ENCODE data around the gene DESI2.

Gene DESI2

GRCh38 chr1:244652623-244653438, at the start of gene DESI2:
TSS of gene DESI2 (plus strand) at chr1:244653126. CDS start at chr1:244653314, 188 bp downstream.
- TF ChIP-seq CTCF (IDR thresholded peaks at IDR 0.05; ENCODE audit: low read length, missing control alignments): peak; percentile 27
- peak within 1 kb of the TSS; percentile 77 for H3K4me3 ChIP-seq (replicated peaks; ENCODE audit: low read depth, low read length)
- DNase-seq (ENCODE audit: low read depth): peak; percentile 100

DNA sequence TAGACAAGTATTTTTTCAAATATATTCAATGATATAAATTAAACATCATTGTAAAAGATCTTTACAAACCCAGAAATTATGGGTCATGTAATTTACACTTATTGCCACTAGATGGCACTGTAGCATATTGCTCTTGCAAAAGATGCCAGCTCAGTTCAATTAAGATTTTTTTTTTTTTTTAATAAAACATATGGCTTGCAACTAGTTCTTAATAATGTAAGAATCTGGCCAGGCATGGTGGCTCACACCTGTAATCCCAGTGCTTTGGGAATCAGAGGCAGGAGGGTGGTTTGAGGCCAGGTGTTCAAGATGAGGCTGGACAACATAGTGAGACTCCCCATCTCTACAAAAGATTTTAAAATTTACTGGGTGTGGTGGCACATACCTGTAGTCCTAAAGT, 49.4 kb upstream of the DESI2 start:
- TF ChIP-seq CTCF (IDR thresholded peaks at IDR 0.05; ENCODE audit: low read length, missing control alignments): peak; percentile 67
- DNase-seq (ENCODE audit: low read depth): peak; percentile 60
- H3K4me3 ChIP-seq (replicated peaks; ENCODE audit: low read depth, low read length): no peak overlapping the region

- TF ChIP-seq CTCF (IDR thresholded peaks at IDR 0.05; ENCODE audit: low read length, missing control alignments): no peak
These were observed 47.0 kb upstream of the DESI2 start for GRCh38 chr1:244605835-244606370.

GRCh38 chr1:244614113-244614836, 38.7 kb upstream of the DESI2 start:
- DNase-seq (ENCODE audit: low read depth): peak; percentile 11
- TF ChIP-seq CTCF (IDR thresholded peaks at IDR 0.05; ENCODE audit: low read length, missing control alignments): no peak
- no peak overlapping the region for H3K4me3 ChIP-seq (replicated peaks; ENCODE audit: low read depth, low read length)

More at GRCh38 chr1:244605835-244606370, 47.0 kb upstream of the DESI2 start:
- H3K4me3 ChIP-seq (replicated peaks; ENCODE audit: low read depth, low read length): no peak overlapping the region
- DNase-seq (ENCODE audit: low read depth): no peak

DNA sequence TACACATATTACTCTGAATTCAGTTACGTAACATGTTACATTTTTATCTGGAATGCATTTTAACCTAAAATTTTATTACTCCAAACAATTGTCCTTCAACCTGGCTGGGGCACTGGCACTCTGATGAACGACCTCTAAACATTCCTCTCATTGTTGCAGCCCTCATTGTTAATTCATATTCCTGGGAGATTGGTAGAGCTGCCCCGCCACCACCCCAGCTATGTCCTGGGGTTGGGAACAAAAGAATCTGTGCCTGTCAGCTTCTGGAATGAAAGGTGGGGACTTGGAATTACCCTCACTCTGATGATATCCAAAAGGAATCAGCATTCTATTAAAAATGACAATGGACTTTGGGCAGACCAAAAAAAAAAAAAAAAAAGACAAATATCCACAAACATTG, 38.0 kb upstream of the DESI2 start:
- no peak for TF ChIP-seq CTCF (IDR thresholded peaks at IDR 0.05; ENCODE audit: low read length, missing control alignments)
- H3K4me3 ChIP-seq (replicated peaks; ENCODE audit: low read depth, low read length): no peak overlapping the region
- DNase-seq (ENCODE audit: low read depth): no peak

- DNase-seq (ENCODE audit: low read depth): no peak
- no peak for TF ChIP-seq CTCF (IDR thresholded peaks at IDR 0.05; ENCODE audit: low read length, missing control alignments)
- H3K4me3 ChIP-seq (replicated peaks; ENCODE audit: low read depth, low read length): no peak overlapping the region
These were observed 37.6 kb upstream of the DESI2 start for GRCh38 chr1:244615301-244615700.
